IPS-11a (cell line): ENCODE data around the gene APOL6.

Source experiments
- H3K4me3 ChIP-seq: one replicate; pipeline ENCODE4 v1.5.1; 2013; ENCODE audit warnings: low read depth, low read length, control low read depth

The APOL6 gene, protein sequence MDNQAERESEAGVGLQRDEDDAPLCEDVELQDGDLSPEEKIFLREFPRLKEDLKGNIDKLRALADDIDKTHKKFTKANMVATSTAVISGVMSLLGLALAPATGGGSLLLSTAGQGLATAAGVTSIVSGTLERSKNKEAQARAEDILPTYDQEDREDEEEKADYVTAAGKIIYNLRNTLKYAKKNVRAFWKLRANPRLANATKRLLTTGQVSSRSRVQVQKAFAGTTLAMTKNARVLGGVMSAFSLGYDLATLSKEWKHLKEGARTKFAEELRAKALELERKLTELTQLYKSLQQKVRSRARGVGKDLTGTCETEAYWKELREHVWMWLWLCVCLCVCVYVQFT

DNA sequence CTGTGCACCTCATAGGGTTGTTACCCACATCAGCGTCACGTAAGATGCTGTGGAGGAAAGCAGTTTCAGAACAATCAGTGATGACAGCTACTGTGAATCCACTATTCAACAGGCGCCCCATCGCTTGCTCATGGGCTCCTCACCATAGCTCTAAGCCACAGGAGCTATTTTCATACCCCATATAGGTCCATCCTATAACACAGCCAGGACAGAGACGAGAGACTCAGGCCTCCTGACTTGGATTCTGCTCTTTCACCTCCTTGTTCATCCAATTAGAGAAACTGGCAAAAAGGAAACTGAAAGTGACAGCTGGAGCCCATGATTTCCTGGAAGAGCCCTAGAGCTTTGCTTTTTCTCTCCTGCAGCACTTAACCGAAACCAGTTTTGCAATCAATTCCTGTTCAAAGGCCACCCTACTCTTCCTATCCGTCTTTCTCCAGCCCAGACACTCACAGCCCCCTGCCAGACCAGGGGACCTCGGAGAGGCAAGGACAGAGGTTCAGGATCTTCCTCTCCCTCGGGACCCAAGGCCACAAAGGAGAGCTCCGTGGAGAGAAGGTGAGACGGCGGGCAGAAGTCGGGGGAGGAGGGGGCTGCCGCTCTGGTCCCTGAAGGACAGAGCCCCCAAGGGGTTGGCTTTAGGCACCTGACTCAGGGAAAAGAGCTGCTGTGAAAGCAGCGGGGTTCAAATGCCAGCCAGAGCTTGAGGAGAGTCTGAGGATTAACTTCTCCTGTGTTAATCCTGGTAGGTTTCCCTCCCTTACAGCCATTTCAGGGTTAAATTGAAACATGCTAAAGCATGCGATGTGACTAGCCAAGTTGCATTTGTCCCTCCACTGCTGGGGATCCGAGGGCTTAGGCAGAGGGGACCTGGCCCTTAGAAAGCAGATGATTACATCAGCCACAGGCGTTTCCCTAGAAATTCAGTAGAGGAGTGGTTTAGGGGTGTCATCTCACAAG is at the start of gene APOL6:
TSS of gene APOL6 (plus strand) at position 381 of the 960 bp plus-strand sequence. CDS start 7,980 bp downstream, outside the sequence.
- no peak within 1 kb of the TSS for H3K4me3 ChIP-seq

DNA sequence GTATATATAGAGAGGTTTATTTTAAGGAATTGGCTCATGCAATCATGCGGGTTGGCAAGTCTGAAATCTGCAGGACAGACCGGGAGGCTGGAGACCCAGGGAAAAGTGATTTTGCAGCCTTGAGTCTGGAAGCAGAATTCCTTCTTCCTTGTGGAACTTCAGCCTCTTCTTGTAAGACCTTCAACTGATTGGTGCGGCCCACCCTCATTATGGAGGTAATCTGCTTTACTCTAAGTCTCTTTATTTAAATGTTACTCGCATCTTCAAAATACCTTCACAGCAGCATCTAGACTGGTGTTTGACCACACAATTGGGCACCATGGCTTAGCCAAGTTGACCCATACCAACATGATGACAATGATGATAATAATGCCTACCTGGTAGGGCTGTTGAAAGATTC is 48.9 kb upstream of the APOL6 start:
- H3K4me3 ChIP-seq = no peak overlapping the region

DNA sequence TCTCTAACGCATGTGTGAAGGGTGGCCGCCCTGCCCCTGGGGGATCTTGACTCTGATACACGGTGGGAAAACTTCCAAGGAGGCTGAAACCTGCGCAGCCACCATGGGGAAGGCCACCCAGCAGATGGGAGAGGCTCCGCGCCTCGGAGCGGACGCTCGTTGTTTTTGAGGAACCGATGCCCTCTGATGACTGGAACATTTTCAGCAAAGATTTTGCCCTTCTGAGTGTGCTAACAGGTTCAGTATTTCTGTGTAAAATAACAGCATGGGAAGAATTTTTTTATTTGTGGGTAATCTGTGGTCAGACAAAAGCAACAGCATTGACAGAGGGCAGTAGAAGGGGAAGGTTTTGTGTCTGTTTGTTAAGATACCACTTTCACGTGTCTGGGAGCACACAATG is 47.8 kb upstream of the APOL6 start:
- no peak overlapping the region for H3K4me3 ChIP-seq

DNA sequence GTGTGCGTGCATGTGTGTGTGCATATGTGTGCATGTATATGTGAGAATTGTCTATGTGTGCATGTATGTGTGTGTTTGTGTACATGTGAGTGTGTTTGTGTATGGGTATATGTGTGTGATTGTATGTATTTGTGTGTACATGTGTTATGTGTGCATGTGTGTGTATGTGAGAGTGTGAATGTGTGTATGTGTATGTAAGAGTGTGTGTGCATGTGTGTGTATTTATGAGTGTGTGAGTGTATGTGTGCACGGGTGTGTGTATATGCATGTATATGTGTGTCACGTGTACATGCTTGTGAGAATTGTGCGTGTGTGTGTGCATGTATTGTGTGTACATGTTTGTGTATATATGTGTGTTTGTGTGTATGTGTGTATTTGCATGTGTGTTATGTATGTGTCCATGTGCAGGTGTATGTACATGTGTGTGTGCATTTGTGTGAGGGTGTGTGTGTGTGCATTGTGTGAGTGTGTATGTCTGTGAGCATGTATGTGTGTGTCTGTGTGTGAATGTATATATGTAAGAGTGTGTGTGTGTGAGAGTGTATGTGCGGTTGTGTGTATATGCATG is 47.1 kb upstream of the APOL6 start:
- no peak overlapping the region for H3K4me3 ChIP-seq

DNA sequence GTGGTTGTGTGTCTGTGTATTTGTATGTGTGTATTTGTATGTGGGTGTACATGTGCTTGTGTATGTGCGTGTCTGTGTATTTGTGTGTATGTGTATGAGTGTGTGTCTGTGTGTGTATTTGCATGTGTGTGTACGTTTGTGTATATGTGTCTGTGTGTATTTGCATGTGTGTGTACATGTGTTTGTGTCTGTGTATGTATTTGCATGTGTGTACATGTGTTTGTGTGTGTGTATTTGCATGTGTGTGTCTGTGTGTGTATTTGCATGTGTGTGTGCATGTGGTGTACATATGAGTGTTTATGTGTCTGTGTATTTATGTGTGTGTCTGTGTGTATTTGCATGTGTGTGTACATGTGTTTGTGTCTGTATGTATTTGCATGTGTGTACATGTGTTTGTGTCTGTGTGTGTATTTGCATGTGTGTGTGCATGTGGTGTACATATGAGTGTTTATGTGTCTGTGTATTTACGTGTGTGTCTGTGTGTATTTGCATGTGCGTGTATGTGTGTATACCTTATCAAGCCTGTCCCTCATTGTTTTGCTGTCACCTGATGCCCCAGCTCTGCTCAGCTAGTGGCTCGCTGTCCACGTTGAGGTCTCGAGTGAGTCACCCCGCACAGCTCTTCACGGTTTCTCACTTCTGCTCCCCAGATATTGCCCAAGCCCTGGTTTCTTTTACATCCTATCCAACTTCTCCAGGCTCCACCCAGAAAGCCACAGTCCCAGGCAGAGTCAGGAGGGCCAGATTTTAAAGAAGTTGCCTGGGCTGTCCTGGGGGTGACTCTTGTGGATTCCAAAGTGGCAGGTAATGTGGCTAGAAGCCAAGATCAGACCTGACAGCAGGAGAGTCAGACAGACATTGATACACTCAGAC is 46.3 kb upstream of the APOL6 start:
- H3K4me3 ChIP-seq = no peak overlapping the region

DNA sequence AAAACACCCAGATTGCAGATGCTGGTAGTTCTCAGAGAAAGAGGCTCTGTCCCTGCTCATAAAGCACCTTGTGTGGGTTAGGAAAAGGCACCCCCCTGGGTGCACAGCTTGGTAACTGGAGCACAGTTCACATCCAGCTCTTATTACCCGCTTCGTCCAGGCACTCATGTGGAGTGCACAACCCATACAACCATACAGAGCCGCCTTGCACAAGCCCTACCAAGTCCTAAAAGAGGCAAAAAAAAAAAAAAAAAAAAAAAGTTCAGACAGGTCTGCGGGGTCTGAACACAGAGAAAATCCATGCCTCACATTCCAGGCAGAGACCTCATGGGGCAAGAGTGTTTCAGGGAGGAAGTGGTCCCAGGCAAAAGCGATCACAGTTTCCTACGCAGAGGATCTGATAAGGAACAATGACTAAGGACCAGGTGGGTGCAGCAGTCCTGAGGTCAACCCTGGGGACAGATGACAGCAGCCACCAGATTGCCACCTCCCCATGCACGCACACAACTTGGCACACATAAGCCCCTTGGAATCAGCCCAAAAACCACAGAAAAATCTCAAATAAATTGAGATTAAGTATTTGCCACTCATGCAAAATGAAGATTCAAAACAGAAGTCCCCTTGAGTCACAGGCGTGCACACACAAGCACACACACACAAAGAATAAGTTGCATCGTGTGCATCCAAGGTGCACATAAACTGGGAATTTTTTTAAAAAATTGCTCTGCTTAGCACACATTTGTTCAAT is 43.5 kb upstream of the APOL6 start:
- H3K4me3 ChIP-seq = no peak overlapping the region

DNA sequence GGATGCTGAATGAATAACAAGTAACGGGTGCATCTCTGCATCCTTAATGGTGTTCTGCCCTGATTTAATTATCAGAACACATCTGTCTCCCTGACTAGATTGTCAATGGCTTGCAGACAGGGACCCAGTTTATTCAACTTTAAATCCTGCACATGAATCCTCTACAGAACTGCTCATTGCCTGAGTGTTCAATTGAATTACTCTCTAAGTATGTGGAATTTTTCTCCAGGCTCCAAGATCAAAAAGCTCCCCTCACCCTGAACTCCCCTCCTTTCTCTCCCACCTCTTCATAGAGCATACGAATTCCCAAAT is 42.9 kb upstream of the APOL6 start:
- no peak overlapping the region for H3K4me3 ChIP-seq

DNA sequence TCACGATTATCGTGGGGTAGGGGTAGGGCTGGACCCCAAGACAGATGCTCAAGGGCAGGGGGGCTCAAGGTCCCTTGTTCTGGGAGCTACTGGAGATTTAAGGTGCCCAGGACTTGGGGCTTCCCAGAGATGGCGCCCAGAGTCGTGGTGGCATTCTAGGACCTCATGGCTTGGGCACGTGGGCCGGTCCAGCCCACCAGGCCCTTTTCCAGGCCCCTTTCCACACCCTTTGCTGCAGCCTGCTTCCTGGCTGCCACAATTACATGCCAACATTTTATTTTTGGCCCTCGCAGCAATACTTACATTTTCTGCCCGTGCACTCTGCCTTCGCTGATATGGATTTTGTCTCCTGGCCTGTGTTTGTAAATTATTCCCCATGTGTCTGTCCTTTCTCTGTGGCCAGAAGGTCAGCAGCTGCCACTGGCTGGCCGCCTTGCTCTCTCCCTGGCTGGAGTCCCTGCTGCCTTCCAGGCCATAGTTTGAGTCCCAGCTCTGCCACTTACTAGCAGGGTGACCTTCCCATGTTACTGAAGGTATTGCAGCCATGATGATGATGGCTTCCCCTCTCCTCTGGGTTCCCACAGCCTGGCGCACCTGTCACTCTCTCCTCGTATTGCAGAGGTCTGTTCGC is 42.3 kb upstream of the APOL6 start:
- H3K4me3 ChIP-seq = no peak overlapping the region

DNA sequence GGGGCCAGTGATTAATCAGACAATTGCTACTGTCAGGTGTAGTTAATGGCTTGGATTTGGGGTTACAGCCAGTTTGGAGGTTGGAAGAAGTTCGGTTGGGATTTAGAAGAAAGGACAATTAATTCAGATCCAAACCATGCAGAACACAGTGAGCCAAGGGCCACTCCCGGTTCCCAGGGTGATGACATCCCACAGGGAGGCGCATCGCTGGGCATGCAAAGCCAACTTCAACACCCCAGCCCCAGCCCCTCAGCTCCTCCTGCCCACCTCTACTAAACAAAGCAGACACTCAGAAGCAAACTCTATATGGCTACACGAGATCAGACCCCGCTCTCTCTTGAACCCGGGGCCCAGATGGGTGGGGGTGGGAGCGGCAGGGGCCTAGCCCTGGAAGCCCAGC is 41.3 kb upstream of the APOL6 start:
- no peak overlapping the region for H3K4me3 ChIP-seq

DNA sequence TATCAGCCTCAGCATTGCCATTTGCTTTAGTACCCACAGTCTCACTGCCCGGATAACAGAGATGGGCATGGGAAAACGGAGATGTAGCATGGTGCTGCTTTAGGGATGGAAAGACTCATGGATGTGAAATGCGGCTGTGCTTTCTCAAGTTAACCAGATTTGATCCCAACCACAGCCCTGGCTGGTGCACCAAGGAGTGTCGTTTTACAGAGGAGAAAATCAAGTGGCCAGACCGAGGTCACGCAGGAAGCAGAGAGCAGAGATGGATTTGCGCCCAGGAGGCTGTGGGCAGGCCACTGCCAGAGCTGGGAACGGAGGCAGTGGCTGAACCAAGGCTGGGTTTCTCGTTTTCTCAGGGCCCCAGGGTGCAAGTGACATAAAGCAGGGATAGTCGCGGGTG is 40.2 kb upstream of the APOL6 start:
- H3K4me3 ChIP-seq = no peak overlapping the region

DNA sequence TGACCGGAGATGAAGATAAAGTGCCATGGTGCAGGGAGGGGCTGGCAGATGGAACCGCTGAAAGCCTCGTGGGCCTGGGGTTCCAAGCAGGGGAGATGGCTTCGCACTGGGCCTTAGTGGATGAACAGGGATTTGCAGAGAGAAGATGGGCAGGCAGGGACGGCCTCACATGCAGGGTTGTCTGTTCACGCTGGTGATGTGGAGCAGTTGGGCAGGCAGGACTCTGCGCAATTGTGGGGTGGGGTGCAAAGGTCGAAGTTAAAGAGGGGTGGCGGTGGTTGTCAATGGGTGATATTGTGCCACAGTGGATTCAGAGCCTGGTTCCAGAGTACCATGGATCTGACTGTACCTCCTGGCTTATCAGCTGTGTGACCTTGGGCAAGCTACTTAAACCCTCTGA is 39.0 kb upstream of the APOL6 start:
- no peak overlapping the region for H3K4me3 ChIP-seq

DNA sequence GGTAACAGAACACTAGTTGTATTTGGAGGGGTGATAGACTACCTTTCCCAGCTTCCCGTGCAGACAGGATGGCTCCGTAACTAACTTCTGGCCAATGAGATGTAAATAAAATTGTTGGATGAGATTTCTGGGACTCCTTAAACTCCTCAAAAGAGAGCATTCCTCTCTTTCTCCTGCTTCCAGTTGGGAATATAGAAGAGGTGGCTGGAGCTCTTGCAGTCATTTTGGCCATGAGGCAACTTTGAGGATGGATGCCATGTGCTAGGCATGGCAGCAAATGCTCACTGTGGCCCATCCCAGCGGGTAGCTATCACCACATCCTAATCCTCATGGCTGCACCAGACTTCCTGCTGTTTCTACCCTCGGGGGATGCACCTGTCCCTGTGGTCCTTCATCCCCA is 38.5 kb upstream of the APOL6 start:
- H3K4me3 ChIP-seq = no peak overlapping the region

DNA sequence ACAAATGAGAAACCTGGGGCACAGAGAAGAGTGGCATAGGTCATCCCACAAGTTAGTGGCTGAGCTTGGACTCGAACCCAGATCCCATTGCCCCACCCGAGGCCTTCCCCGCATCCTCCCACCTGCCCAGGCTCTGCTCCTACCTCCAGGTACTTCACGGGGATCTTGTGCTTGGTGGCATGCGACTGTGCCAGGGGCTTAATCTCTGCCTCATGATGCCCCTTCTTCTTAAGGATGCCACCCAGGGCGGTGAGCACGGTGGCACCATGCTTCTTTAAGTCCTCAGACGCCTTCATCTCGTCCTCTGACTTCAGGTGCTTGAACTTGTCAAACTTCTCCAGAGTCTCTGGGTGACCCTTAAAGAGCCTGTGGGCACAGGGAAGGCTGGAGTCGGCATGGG is 37.5 kb upstream of the APOL6 start:
- H3K4me3 ChIP-seq = no peak overlapping the region

DNA sequence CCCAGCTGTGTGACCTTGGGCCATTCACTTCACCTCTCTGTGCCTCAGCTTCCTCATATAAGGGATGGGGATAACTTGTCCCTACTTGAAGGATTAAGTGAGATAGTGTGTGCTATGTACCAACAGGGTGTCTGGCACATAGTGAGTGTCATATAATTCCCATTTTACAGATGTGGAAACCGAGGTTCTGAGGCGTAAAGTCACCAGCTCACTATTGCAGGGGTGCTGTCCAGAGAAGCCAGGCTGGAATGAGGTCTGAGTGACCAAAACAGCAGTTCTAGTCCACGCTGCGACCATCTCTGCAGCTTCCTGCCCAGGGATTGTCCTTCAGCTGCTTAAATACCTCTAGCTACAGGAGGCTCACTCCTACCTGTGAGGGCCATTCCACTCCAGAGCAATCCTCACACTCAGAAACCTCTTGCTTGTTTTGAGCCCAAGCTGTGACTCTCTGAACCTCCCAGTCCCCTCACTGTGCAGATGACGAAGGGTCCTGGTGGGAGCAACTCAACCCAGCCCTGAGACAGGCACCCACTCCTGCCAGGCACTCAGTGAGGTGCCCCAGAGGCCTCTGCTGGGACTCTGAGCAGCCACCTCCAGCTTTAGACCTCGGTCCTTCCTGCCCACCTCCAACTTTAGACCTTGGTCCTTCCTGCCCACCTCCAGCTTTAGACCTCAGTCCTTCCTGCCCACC is 36.9 kb upstream of the APOL6 start:
- no peak overlapping the region for H3K4me3 ChIP-seq

DNA sequence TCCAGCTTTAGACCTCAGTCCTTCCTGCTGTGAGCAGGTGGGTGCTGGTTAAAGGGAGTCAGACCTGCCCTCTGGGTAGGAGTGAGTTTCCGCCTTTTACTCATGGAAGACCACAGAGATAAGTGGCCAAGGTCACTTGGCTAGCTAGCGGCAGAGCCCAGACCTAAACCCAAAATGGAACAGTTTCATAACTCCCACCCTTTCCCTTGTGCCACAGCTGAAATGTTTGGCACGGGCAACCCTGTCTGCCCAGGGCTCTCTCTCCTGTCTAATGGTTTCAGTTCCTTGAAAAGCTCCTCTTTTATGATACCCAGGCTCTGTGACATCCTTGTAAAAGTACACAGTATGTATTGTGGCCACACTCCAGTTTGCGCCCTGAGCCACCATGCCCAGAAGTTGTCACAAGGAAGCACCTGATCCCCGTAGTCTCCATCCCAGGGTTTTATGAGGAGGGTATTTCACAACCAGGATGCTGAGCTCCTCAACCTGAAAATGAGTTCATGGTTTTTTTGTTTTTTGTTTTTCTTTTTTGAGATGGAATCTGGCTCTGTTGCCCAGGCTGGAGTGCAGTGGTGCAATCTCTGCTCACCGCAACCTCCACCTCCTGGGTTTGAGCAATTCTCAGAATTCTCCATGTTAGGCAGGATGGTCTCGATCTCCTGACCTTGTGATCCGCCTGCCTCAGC is 36.2 kb upstream of the APOL6 start:
- no peak overlapping the region for H3K4me3 ChIP-seq

DNA sequence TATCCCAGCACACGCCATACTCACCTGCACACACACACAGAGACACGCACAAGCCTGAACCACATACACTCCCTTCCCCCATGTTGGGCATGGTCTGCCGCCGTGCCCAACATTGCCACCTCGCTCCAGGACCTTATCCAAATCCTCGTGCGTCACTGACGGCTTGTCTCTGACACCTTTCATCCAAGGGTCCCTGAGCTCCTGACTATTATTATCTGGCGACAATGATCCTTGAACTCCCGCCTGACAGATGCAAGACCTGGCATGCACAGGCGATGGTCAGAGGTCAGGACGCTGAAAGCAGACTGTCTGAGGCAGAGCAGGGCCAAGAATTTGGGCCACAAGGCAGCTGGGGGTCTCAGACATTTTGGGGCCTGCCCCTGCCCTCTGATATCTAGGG is 35.3 kb upstream of the APOL6 start:
- no peak overlapping the region for H3K4me3 ChIP-seq

DNA sequence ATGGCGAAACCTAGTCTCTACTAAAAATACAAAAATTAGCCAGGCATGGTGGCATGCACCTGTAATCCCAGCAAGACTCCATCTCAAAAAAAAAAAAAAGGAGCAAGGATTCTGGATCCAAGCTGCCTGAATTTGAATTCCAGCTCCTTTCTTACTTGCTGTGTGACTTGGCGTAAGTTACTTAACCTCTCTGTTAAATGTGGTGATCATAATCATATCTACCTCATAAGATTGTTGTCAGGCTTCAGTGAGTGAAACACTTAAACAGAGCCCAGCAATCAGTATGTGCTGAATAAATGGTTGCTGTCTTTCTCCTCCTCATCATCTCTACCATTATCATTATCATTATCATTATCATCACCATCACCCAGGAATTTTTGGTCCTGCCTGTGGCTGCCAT is 33.8 kb upstream of the APOL6 start:
- no peak overlapping the region for H3K4me3 ChIP-seq

DNA sequence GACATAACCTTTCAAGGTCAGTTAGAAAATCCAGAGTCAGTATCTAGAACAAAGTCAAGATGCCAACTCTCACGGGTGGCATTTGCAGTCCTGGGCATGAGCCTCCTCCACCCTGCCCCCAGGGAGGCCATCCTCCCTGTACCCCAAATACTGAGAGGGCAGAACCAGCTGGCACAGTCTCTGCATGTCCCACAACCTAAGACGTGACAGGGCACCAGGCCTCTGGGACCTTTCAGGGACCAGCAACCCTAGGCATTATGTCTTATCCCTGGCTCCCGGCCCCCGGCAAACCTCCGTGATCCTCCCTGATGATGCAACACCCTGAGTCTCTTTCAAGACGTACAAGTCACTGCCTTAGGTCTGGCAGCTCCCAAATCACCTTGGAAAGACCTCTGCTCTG is 33.1 kb upstream of the APOL6 start:
- no peak overlapping the region for H3K4me3 ChIP-seq

DNA sequence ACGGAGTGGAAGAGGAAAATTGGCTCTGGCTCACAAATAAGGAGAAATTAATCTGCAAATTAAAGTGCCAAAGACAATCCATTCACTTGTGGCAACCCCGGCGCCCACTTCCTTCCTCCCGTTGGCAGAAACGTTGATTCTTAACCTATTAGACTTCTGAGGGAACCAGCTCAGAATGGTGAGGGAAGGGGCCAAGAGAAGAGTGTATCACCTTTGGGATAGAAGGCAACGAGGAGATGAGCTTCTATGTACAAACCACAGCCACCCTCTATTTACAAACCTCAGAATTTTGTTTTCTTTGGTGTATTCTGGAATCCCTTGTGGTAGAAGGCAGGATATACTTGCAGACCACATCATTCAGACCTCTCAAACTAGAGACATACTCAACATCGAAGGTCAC is 32.2 kb upstream of the APOL6 start:
- no peak overlapping the region for H3K4me3 ChIP-seq
